ENCODE results near the gene VPS41. TPM values are rescaled to one million over a fixed set of nuclear protein-coding genes. Genes with fewer than 3 reads are reported as not detected.

VPS41 gene
- polyA plus RNA-seq, 1 of the 3 experiments (the other 2 are of a cell fraction), result 20.4 TPM

- no peaks in the 10 kb centered on the region for H3K27me3 ChIP-seq (ENCODE audit: insufficient read depth)
- 92% methylated on average over 8 of the region's 8 CpGs for WGBS (ENCODE audit: low lambda C conversion rate)
- peaks cover 0 to 4% of the 10 kb centered on the region in 2 experiments; a peak in 1 of 4 replicates for H3K4me1 ChIP-seq (ENCODE audit: control insufficient read depth in 1 of 2, insufficient read depth in 2 of 2, low read depth in 1 of 2, low read length in 1 of 2)
- H3F3A ChIP-seq (replicated peaks; ENCODE audit: insufficient read depth), result no peaks in the 10 kb centered on the region
- no peak overlapping the region for H3K9ac ChIP-seq
- H3K9me2 ChIP-seq, result no peaks in the 10 kb centered on the region; the same call in 1 of the 2 replicates
- ChIA-PET POLR2A (no interaction called here), CTCF (interaction anchor here (1.2 to 2.2 kb wide), 2 partner anchors 14 to 36 kb away, joined by 3 to 6 read pairs; no protein-coding TSS in a partner anchor)
- H4K20me1 ChIP-seq (ENCODE audit: insufficient read depth), result no peaks in the 10 kb centered on the region; the same call in 1 of the 2 replicates
- no peak overlapping the region for H3K4me2 ChIP-seq
- no peak for TF ChIP-seq USF2 (IDR thresholded peaks at IDR 0.05; ENCODE audit: borderline replicate concordance, low read depth, low read length)
- no peak for TF ChIP-seq SMC3 (IDR thresholded peaks at IDR 0.05; ENCODE audit: low read depth, low read length)
- TF ChIP-seq GABPA (IDR thresholded peaks at IDR 0.05; ENCODE audit: low read depth), result no peak
- no peak for TF ChIP-seq RAD21 (IDR thresholded peaks at IDR 0.05; ENCODE audit: low read length)
- TF ChIP-seq SIN3A (IDR thresholded peaks at IDR 0.05; ENCODE audit: borderline replicate concordance, low read depth, low read length), result no peak
- TF ChIP-seq, protein P1, sequence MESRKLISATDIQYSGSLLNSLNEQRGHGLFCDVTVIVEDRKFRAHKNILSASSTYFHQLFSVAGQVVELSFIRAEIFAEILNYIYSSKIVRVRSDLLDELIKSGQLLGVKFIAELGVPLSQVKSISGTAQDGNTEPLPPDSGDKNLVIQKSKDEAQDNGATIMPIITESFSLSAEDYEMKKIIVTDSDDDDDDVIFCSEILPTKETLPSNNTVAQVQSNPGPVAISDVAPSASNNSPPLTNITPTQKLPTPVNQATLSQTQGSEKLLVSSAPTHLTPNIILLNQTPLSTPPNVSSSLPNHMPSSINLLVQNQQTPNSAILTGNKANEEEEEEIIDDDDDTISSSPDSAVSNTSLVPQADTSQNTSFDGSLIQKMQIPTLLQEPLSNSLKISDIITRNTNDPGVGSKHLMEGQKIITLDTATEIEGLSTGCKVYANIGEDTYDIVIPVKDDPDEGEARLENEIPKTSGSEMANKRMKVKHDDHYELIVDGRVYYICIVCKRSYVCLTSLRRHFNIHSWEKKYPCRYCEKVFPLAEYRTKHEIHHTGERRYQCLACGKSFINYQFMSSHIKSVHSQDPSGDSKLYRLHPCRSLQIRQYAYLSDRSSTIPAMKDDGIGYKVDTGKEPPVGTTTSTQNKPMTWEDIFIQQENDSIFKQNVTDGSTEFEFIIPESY (IDR thresholded peaks at IDR 0.05; ENCODE audit: borderline replicate concordance, low read depth), result no peak
- no peak for TF ChIP-seq MAX (IDR thresholded peaks at IDR 0.05; ENCODE audit: low read depth)
- no peak for TF ChIP-seq FOXJ3 (CRISPR knock-in tag; IDR thresholded peaks at IDR 0.05)
- TF ChIP-seq, protein P2, sequence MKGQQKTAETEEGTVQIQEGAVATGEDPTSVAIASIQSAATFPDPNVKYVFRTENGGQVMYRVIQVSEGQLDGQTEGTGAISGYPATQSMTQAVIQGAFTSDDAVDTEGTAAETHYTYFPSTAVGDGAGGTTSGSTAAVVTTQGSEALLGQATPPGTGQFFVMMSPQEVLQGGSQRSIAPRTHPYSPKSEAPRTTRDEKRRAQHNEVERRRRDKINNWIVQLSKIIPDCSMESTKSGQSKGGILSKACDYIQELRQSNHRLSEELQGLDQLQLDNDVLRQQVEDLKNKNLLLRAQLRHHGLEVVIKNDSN (IDR thresholded peaks at IDR 0.05; ENCODE audit: borderline replicate concordance, low read depth), result no peak
- no peak for TF ChIP-seq REST (IDR thresholded peaks at IDR 0.05; ENCODE audit: low read depth, low read length)
- no peak for TF ChIP-seq TEAD4 (IDR thresholded peaks at IDR 0.05; ENCODE audit: borderline replicate concordance, insufficient read depth)
- no peak for TF ChIP-seq MEF2A (IDR thresholded peaks at IDR 0.05; ENCODE audit: borderline replicate concordance, low read depth)
- H2AFZ ChIP-seq (ENCODE audit: low read depth), result no peak overlapping the region
- no peaks in the 10 kb centered on the region for H3K9me3 ChIP-seq
- H3K27ac ChIP-seq (ENCODE audit: low read depth in 2 of 2, low read length in 1 of 2), result no peak overlapping the region
- DNase-seq, result no peak
- no peaks in the 10 kb centered on the region; the same call in 1 of the 2 replicates for H3K79me2 ChIP-seq (ENCODE audit: insufficient read depth)
- peaks cover 0 to 4% of the 10 kb centered on the region in 2 experiments for H3K36me3 ChIP-seq (replicated peaks in 1 of 2; ENCODE audit: control insufficient read depth in 1 of 2, insufficient read depth in 2 of 2, low read length in 1 of 2)
- no peak overlapping the region for H3K4me3 ChIP-seq (ENCODE audit: low read depth in 2 of 2, low read length in 1 of 2)
Observed at GRCh38 chr7:38844952-38845563, 63.9 kb downstream of the VPS41 start.
